Right lobe of liver (tissue), 4 donors: ENCODE data around the gene HBP1.

Experiments used
- POLR2A ChIP-seq: fragments of 450-650 bp; IDR thresholded peaks from one replicate; pipeline ENCODE4 v1.6.1; 2017; ENCODE audit warnings: antibody characterized with exemption, mild to moderate bottlenecking
- TF ChIP-seq, protein P1 (sequence below), 4 donors: fragments of 200-600 bp in 3 of 4; fragments of 450-650 bp in 1 of 4; IDR thresholded peaks; one replicate each; pipeline versions ENCODE4 v1.5.1 to v1.8.0; 2016 to 2022; ENCODE audit warnings: antibody characterized with exemption in 4 of 4, mild to moderate bottlenecking in 2 of 4
- donor health status: DM: no; HTN: no; CAD: no.
- donor health status: DM: no; HTN: no; CAD: no.
- donor health status: DM: no; HTN: yes; CAD: no.

- TF ChIP-seq, protein P1, sequence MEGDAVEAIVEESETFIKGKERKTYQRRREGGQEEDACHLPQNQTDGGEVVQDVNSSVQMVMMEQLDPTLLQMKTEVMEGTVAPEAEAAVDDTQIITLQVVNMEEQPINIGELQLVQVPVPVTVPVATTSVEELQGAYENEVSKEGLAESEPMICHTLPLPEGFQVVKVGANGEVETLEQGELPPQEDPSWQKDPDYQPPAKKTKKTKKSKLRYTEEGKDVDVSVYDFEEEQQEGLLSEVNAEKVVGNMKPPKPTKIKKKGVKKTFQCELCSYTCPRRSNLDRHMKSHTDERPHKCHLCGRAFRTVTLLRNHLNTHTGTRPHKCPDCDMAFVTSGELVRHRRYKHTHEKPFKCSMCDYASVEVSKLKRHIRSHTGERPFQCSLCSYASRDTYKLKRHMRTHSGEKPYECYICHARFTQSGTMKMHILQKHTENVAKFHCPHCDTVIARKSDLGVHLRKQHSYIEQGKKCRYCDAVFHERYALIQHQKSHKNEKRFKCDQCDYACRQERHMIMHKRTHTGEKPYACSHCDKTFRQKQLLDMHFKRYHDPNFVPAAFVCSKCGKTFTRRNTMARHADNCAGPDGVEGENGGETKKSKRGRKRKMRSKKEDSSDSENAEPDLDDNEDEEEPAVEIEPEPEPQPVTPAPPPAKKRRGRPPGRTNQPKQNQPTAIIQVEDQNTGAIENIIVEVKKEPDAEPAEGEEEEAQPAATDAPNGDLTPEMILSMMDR (IDR thresholded peaks at IDR 0.05), result no peak
- TF ChIP-seq POLR2A, result no peak
Measured at GRCh38 chr7:107210400-107210799, 41.6 kb downstream of the HBP1 start.
